22Rv1 (cell line): ENCODE data around the gene ADGRD1.
"Not testable (repeated sequence)": the region's sequence is repeated elsewhere in the genome, so short reads cannot be mapped to it uniquely, and the experiment has no call there.

ENCODE experiments used
- H3K27ac ChIP-seq: fragments of 450-650 bp; 2 replicates; pipeline ENCODE4 v1.5.1; 2017
- ZFX ChIP-seq: fragments of 450-650 bp; IDR thresholded peaks from 2 replicates; pipeline ENCODE4 v1.6.1; 2017; ENCODE audit warnings: antibody characterized with exemption, borderline replicate concordance
- TF ChIP-seq, protein P1 (sequence below): fragments of 450-650 bp; IDR thresholded peaks from 2 replicates; pipeline ENCODE4 v1.5.1; 2017; ENCODE audit warnings: mild to moderate bottlenecking

ADGRD1 gene

DNA sequence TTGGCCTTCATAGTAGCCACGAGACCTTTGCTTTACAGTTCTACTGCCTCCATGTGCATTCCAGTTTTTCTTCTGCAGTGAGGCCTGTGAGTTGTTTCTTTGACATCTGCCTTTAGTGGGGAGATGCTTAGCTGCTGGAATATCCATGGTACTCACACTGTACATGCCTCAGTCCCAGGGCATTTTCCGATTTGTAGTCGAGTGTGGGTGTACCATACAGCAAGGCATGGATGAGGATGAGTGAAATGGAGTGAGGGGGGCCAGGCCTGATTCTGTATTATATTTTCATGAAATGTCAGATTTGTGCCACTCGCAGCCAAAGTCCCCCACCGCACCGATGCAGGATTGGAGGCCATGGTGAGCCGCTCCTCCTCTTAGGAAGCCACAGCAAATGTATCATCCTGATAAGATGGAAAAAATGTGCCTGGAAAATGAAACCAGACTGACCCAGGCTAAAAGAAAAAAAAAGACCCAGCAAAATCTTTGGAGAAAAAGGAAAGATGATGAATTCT is 173.0 kb downstream of the ADGRD1 start:
- H3K27ac ChIP-seq, result no peak overlapping the region

DNA sequence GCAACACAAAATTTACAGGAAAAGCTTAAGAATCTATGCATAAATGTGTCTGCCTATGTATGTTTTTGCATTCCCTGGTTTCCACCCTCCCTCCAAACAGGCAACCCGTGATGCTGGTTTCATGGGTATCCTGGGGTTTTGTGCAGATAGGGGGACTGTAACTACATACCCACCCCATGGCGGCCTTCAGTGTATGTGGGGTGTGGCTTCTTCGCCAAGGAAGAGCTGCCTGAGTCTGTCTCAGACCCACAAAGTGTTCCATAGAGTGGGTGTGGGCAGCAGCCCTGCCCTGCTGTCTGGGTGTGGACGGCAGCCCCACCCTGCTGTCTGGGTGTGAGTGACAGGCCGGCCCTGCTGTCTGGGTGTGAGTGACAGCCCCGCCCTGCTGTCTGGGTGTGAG is 174.8 kb downstream of the ADGRD1 start:
- H3K27ac ChIP-seq, result no peak overlapping the region
- TF ChIP-seq, protein P1, sequence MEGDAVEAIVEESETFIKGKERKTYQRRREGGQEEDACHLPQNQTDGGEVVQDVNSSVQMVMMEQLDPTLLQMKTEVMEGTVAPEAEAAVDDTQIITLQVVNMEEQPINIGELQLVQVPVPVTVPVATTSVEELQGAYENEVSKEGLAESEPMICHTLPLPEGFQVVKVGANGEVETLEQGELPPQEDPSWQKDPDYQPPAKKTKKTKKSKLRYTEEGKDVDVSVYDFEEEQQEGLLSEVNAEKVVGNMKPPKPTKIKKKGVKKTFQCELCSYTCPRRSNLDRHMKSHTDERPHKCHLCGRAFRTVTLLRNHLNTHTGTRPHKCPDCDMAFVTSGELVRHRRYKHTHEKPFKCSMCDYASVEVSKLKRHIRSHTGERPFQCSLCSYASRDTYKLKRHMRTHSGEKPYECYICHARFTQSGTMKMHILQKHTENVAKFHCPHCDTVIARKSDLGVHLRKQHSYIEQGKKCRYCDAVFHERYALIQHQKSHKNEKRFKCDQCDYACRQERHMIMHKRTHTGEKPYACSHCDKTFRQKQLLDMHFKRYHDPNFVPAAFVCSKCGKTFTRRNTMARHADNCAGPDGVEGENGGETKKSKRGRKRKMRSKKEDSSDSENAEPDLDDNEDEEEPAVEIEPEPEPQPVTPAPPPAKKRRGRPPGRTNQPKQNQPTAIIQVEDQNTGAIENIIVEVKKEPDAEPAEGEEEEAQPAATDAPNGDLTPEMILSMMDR, result no peak
- no peak for TF ChIP-seq ZFX

More for the DNA sequence above, 173.0 kb downstream of the ADGRD1 start:
- TF ChIP-seq, protein P1, result no peak
- TF ChIP-seq ZFX, result no peak

DNA sequence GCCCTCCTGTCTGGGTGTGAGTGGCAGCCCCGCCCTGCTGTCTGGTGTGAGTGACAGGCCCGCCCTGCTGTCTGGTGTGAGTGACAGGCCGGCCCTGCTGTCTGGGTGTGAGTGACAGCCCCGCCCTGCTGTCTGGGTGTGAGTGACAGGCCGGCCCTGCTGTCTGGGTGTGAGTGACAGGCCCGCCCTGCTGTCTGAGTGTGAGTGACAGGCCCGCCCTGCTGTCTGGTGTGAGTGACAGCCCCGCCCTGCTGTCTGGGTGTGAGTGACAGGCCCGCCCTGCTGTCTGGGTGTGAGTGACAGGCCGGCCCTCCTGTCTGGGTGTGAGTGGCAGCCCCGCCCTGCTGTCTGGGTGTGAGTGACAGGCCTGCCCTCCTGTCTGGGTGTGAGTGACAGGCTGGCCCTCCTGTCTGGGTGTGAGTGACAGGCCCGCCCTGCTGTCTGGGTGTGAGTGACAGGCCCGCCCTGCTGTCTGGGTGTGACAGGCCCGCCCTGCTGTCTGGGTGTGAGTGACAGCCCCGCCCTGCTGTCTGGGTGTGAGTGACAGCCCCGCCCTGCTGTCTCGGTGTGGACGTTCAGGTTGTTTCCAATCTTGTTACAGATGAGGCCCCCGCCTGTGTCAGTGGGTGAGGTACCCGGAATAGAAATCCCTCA is 175.4 kb downstream of the ADGRD1 start:
- not testable (repeated sequence) for H3K27ac ChIP-seq

DNA sequence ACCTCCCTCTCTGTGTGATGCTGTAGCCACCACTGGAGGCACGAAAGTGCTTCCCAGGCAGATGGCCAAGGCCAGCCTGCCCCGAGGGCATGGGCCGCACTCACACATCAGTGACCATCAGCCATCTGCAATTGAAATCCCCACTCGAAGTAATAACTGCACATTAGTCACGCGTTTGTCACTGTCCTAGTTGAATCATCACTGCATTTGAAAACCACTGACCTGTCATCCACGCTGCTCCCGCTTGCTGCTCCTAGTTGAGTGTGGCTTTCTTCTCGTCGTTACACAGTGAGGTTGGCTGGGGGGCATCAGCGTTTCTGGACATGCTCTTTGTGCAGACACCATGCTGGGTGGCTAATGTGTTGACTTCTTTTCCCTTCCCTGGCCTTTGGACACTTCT is 176.1 kb downstream of the ADGRD1 start:
- H3K27ac ChIP-seq, result no peak overlapping the region
- TF ChIP-seq, protein P1, result no peak
- no peak for TF ChIP-seq ZFX

DNA sequence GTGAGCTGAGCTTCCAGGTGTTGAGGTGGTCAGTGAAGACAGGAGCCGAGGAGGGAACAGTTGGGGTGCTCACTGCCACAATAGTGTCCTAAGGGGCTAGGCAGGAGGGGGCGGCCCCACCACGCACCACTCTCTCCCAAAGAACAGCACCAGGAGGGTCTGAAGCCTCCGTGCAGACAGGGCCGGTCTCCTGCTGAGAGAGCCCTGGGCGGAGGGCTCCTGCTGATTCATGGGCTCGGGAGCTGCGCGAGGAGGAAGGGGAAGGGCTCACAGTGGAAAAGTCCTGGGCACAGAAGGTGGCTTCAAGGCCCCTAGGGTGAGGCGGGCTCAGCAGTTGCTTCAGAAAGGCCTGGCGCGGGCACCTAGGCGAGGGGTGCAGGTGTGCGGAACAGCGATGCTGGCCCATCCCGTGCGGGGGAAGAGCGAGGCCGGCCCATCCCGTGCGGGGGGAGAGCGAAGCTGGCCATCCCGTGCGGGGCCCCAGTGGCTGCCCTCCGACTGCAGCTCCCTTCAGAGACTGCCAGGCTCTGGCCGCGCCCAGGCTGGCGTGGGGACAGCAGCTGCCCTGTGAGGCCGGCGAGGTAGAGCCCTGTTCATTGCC is 176.7 kb downstream of the ADGRD1 start:
- no peak overlapping the region for H3K27ac ChIP-seq
- TF ChIP-seq, protein P1, result no peak

DNA sequence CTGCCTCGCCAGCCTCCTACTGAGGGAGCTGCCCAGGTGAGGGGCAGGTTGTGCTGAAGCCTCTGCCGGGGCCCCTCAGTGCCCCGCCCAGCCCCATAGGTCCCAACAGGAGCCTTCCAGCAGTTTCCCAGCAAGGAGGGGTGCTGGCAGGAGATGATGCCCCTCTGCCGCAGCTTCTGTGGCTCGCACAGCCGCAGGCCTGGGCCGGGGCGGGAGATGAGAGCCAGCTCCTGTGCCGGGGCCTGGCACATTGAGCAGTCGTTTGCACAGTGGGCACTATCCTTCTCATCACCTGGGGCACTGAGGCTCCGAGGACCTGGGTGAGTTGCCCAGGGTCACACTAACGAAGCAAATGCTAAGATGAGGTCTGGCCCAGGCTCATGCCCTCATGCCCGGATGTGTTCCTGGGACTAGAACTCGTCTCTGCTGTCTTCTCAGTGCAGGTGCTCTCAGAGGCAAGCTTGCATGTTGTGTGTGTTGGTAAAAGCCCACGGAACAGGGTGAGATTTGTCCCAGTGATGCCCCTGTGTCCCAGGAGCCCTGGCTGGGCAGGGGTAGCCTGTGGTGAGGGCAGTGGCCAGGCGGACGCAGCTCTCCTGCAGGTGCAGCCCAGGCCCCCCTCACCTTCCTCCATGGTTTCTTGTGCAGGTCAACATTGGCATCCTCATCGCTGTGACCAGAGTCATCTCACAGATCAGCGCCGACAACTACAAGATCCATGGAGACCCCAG is 177.5 kb downstream of the ADGRD1 start:
- TF ChIP-seq ZFX, result no peak
- TF ChIP-seq, protein P1, result no peak
- H3K27ac ChIP-seq, result no peak overlapping the region

DNA sequence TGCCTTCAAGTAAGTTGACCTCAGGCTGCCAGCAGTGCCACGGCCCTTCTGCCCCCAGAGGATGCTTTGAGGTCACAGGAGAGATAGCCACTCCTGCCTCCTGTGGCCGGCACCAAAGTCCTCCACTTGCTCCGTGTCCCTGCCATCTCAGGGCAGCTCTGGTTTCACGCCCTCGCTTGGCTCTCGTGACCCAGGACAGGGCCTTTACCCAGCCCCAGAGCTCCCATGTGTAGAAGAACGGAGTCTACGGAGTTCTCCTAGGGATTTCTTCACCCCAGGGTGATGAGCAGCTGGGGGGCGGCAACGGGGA is 178.1 kb downstream of the ADGRD1 start:
- H3K27ac ChIP-seq, result no peak overlapping the region
- TF ChIP-seq, protein P1, result no peak
- no peak for TF ChIP-seq ZFX
